ENCODE results near the gene CD22. TPM values are rescaled to one million over a fixed set of nuclear protein-coding genes. Genes with fewer than 3 reads are reported as not detected.

Gene CD22
- total RNA-seq, 2 donors from 2014 or later: 39.1 to 44.5 TPM

DNA sequence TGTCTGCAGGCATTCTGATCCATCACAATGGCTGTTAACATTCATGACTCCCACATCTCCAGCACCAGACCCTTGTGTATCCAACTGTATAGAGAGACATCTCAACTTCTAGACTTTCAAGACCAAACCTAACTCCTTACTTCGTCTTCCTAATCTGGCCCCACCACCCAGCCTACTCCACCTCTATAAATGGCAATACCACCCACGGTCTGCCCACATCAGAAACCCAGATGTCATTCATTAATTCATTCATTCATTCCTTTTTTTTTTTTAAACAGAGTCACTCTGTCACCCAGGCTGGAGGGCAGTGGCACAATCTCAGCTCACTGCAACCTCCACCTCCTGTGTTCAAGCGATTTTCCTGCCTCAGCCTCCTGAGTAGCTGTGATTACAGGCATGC is 52.3 kb downstream of the CD22 start:
- DNase-seq (no peak), ATAC-seq (replicated peaks in 1 of 2) (no peak)
- Mint-ChIP-seq H3K4me1 (ENCODE audit: low read depth) (peaks cover 7% of the 10 kb centered on the region), H3K27ac (no peak overlapping the region), H3K36me3 (ENCODE audit: insufficient read depth in 2 of 2) (peaks cover 4 to 6% of the 10 kb centered on the region in 2 donors), H3K9me3 (peaks cover 2 to 4% of the 10 kb centered on the region in 2 donors), H3K4me3 (no peak overlapping the region), H3K27me3 (ENCODE audit: low read depth) (peaks cover 40% of the 10 kb centered on the region)

DNA sequence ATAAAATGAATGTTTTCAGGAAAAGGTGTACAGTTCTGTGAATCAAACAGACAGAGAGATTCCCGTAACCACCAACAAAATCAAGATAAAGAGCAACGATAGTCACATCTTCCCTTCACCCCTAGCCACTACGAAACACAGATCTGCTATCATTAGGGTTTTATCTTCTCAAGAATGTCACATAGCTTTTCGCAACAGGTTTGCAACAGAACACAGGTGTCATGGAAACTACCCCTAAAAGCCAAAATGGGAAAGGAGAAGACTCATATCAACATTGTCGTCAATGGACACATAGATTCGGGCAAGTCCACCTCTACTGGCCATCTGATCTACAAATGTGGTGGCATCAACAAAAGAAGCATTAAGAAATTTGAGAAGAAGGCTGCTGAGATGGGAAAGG is 52.9 kb downstream of the CD22 start:
- no peak for ATAC-seq (replicated peaks in 1 of 2)
- Mint-ChIP-seq H3K4me1 (ENCODE audit: low read depth) (peaks cover 5% of the 10 kb centered on the region), H3K27ac (no peak overlapping the region), H3K36me3 (ENCODE audit: insufficient read depth in 2 of 2) (peaks cover 6 to 11% of the 10 kb centered on the region in 2 donors), H3K27me3 (ENCODE audit: low read depth) (peaks cover 40% of the 10 kb centered on the region), H3K9me3 (peaks cover 5 to 6% of the 10 kb centered on the region in 2 donors), H3K4me3 (no peak overlapping the region)
- DNase-seq: no peak

DNA sequence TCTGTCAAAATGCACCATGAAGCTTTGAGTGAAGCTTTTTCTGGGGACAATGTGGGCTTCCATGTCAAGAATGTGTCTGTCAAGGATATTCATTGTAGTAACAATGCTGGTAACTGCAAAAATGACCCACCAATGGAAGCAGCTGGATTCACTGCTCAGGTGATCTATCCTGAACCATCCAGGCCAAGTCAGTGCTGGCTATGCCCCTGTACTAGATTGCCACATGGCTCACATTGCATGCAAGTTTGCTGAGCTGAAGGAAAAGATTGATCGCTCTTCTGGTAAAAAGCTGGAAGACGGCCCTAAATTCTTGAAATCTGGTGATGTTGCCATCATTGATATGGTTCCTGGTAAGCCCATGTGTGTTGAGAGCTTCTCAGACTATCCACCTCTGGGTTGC is 54.5 kb downstream of the CD22 start:
- H3K9me3 Mint-ChIP-seq: peaks cover 5% of the 10 kb centered on the region in 2 donors
- no peak overlapping the region for H3K27ac Mint-ChIP-seq
- ATAC-seq (replicated peaks in 1 of 2) (no peak), DNase-seq (no peak)
- H3K27me3 Mint-ChIP-seq (ENCODE audit: low read depth): peaks cover 28% of the 10 kb centered on the region
- H3K4me1 Mint-ChIP-seq (ENCODE audit: low read depth): no peaks in the 10 kb centered on the region
- no peak overlapping the region for H3K4me3 Mint-ChIP-seq
- H3K36me3 Mint-ChIP-seq (ENCODE audit: insufficient read depth in 2 of 2): peaks cover 6 to 11% of the 10 kb centered on the region in 2 donors

DNA sequence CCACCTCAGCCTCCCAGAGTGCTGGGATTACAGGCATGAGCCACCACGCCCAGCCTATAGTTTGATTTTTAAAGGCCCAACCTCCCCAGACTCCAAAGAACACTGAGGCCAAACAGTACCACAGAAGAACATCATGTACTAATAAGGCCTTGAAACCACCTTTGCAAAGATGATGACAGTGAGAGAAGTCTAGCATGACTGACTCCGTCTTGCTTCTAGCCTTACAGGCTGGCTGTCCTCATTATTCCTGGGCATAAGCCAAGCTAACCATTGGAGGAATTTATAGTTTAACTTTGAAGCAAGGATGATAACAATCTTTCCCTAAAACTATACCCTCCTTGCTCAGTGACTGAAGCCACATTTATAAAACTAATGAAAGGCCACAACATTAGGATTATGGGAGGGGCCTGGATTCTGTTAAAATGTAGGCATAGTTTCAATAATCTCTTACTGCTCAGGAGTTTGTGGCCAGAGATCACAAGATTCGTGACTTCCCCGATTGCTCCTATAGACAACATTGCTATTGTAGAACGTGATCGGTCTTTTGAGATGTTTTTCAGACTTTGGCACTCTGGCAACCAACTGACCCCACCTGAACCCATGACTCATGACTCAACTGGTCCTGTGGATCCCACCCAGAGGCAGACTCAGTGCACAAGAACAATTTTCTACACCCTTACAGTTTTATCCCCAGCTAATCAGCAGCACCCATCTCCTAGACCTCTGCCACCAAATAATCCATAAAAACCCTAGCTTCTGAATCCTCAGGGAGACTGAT is 59.5 kb downstream of the CD22 start:
- H3K36me3 Mint-ChIP-seq (ENCODE audit: insufficient read depth in 2 of 2): peaks cover 5 to 11% of the 10 kb centered on the region in 2 donors
- DNase-seq (no peak), ATAC-seq (replicated peaks in 1 of 2) (no peak)
- no peak overlapping the region for H3K4me3 Mint-ChIP-seq
- no peaks in the 10 kb centered on the region for H3K4me1 Mint-ChIP-seq (ENCODE audit: low read depth)
- no peaks in the 10 kb centered on the region for H3K27me3 Mint-ChIP-seq (ENCODE audit: low read depth)
- peaks cover 5% of the 10 kb centered on the region in 2 donors for H3K9me3 Mint-ChIP-seq
- no peak overlapping the region for H3K27ac Mint-ChIP-seq

DNA sequence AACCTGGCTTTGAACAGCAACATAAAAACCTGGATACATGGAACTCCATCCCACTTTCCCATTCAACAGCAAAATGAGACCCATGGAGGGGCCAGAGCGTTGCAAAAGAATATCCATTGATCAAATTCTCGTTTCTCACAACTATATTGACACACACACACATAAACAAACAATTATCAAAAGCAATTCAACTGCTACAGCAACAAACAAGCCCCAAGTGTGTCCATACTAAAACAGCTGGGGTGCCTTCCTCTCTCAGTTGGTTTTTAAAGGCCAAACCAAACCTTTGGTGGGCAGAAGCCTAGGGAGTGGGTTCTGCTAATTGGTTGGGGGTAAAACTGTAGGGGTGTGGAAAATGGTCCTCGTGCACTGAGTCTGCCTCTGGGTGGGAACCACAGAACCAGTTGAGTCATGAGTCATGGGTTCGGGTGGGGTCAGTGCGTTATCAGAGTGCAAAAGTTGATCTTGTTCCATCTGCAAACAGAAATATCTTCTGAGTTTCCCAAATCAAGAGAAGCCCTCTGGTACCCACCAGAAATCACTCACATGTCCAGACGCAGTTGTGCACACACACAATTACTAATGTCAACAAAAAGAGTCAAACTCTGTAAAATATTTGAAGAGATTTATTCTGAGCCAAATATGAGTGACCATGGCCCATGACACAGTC is 60.3 kb downstream of the CD22 start:
- Mint-ChIP-seq H3K4me3 (no peak overlapping the region), H3K27ac (no peak overlapping the region), H3K27me3 (ENCODE audit: low read depth) (no peaks in the 10 kb centered on the region), H3K4me1 (ENCODE audit: low read depth) (no peaks in the 10 kb centered on the region), H3K36me3 (ENCODE audit: insufficient read depth in 2 of 2) (peaks cover 5 to 11% of the 10 kb centered on the region in 2 donors), H3K9me3 (peaks cover 5% of the 10 kb centered on the region in 2 donors)
- no peak for DNase-seq
- ATAC-seq (replicated peaks in 1 of 2): no peak

DNA sequence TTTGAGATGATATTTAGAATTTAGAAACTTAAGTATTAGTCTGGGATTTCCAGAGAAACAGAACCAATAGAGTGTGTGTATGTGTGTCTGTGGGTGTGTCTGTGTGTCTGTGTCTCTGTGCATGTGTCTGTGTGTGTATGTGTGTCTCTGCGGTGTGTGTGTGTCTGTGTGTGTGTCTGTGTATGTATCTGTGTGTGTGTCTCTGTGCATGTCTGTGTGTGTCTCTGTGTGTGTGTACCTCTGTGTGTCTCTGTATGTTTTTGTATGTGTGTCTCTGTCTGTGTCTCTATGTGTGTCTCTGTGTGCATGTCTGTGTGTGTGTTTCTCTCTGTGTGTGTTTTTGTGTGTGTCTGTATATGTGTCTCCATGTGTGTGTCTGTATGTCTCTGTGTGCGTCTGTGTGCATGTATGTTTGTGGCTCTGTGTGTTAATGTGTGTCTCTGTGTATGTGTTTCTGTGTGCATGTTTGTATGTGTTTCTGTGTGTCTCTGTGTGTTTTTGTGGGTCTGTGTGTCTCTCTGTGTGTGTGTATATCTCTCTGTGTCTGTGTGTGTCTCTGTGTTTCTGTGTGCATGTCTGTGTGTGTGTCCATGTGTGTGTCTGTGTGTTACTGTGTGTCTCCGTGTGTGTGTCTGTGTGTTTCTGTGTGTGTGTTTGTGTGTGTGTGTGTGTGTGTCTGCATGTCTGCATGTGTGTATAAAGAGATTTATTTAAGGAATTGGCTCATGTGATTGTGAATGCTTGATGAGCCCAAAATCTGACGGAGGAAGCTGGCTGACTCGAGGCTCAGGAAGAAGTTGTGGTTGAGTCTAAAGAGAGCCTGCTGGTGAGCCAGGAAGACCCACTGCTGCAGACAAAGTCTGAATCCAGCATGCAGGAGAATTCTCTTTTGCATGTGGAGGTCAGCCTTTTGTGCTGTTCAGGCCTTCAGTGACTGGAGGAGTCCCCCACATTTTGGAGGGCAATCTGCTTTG is 64.0 kb downstream of the CD22 start:
- no peaks in the 10 kb centered on the region for H3K9me3 Mint-ChIP-seq
- no peaks in the 10 kb centered on the region for H3K27me3 Mint-ChIP-seq (ENCODE audit: low read depth)
- no peak for ATAC-seq (replicated peaks in 1 of 2)
- DNase-seq: no peak
- no peaks in the 10 kb centered on the region for H3K4me1 Mint-ChIP-seq (ENCODE audit: low read depth)
- H3K27ac Mint-ChIP-seq: no peak overlapping the region
- no peak overlapping the region for H3K4me3 Mint-ChIP-seq
- no peaks in the 10 kb centered on the region for H3K36me3 Mint-ChIP-seq (ENCODE audit: insufficient read depth in 2 of 2)

DNA sequence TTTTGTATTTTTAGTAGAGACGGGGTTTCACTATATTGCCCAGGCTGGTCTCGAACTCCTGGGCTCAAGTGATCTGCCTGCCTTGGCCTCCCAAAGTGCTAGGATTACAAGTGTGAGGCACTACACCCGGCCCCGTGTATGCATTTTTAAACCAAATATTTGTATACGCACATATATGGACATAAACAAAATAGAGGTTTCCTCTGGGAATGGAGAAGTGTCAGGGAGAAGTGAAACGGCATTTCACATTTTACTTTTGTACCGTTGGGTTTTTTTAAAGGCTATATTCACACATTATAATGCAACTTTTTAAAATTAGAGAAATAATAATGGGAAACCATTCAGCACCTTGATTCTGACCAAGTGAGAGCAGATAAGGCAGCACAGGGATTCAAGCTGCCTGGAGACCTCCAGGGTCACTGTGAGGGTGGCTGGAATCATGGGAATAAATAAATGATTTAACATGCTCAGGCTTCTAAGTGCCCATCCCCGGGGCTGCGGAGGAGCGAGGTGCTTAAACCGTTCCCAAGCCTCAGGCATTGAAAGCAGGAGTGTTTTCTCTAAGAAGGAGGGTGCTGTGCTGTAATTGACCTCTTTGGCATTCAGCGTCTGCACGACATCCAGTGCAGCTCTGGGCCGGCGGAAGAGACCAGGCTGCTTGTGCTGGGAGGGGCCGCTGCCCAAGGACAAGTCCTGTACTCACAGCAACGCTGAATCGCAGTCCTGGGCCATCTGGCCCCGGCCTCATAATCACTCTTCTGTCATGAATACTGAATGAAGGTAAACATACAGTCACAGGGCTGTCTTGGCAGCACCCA is 66.6 kb downstream of the CD22 start:
- Mint-ChIP-seq H3K4me1 (ENCODE audit: low read depth) (no peaks in the 10 kb centered on the region), H3K27me3 (ENCODE audit: low read depth) (no peaks in the 10 kb centered on the region), H3K27ac (no peak overlapping the region), H3K9me3 (no peaks in the 10 kb centered on the region), H3K4me3 (no peak overlapping the region), H3K36me3 (ENCODE audit: insufficient read depth in 2 of 2) (no peaks in the 10 kb centered on the region)
- ATAC-seq (replicated peaks in 1 of 2): no peak
- no peak for DNase-seq

DNA sequence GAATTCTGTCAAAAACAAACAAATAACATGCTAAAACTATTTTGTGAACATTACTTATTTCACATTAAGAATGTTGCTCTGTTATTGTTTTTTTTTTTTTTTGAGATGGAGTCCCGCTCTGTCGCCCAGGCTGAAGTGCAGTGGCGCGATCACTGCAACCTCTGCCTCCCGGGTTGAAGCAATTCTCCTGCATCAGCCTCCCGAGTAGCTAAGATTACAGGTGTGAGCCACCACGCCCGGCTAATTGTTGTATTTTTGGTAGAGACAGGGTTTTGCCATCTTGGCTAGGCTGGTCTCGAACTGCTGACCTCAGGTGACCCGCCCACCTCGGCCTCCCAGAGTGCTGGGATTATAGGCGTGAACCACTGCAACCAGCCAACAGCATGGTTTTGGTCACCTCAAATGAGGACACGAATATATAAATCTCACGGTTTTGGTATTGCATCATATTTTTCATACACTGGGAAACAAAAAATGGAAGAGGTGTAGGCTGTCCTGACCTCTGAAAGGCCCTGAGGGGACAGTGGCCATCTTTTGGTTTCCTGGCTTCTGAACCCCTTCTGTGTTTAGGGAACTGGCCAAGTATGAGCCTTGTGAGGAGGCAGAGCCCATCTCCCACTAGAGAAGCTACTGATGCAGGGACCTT is 67.4 kb downstream of the CD22 start:
- no peaks in the 10 kb centered on the region for H3K36me3 Mint-ChIP-seq (ENCODE audit: insufficient read depth in 2 of 2)
- H3K9me3 Mint-ChIP-seq: no peaks in the 10 kb centered on the region
- no peak for ATAC-seq (replicated peaks in 1 of 2)
- peaks cover 1% of the 10 kb centered on the region for H3K4me1 Mint-ChIP-seq (ENCODE audit: low read depth)
- H3K4me3 Mint-ChIP-seq: no peak overlapping the region
- H3K27me3 Mint-ChIP-seq (ENCODE audit: low read depth): no peaks in the 10 kb centered on the region
- DNase-seq: no peak
- no peak overlapping the region for H3K27ac Mint-ChIP-seq

Other genes with a start within 250 kb of the CD22 start
- not detected for gene FXYD3, start 213.4 kb upstream of the CD22 start, total RNA-seq
- gene LGI4, start 194.1 kb upstream of the CD22 start, total RNA-seq: under 1 TPM; 0.72 to 1.00 TPM
- 1 to 10 TPM; 1.6 to 2.0 TPM for gene FXYD1, start 190.4 kb upstream of the CD22 start, total RNA-seq
- 1 to 10 TPM; 1.0 to 1.2 TPM for gene FXYD7, start 185.9 kb upstream of the CD22 start, total RNA-seq
- gene FXYD5, start 174.5 kb upstream of the CD22 start, total RNA-seq: 100 to 1,000 TPM; 331 to 342 TPM
- gene FAM187B, start 100.4 kb upstream of the CD22 start, total RNA-seq: not detected
- gene LSR, start 80.2 kb upstream of the CD22 start, total RNA-seq: 10 to 100 TPM; 24.2 to 41.1 TPM
- 100 to 1,000 TPM; 202 to 212 TPM for gene USF2, start 60.2 kb upstream of the CD22 start, total RNA-seq
- 1 to 10 TPM; 1.2 to 2.4 TPM for gene HAMP, start 46.7 kb upstream of the CD22 start, total RNA-seq
- under 1 TPM; 0.29 to 0.83 TPM for gene MAG, start 37.0 kb upstream of the CD22 start, total RNA-seq
- gene FFAR1, start 18.7 kb downstream of the CD22 start, total RNA-seq: 1 to 10 TPM in 1 of 2 donors, under 1 TPM in 1; 0.67 to 1.4 TPM
- gene FFAR3, start 29.3 kb downstream of the CD22 start, total RNA-seq: 1 to 10 TPM; 6.6 to 8.8 TPM
- gene GPR42, start 41.9 kb downstream of the CD22 start, total RNA-seq: 1 to 10 TPM; 1.1 to 1.9 TPM
- not detected for gene FFAR2, start 119.1 kb downstream of the CD22 start, total RNA-seq
- gene KRTDAP, start 161.3 kb downstream of the CD22 start, total RNA-seq: not detected
- gene DMKN, start 184.5 kb downstream of the CD22 start, total RNA-seq: 1 to 10 TPM; 3.7 to 7.5 TPM
- under 1 TPM in 1 of 2 donors, not detected in 1; 0.21 TPM for gene SBSN, start 199.1 kb downstream of the CD22 start, total RNA-seq
- not detected for gene GAPDHS, start 204.3 kb downstream of the CD22 start, total RNA-seq
- 10 to 100 TPM; 79.0 to 87.8 TPM for gene TMEM147, start 216.4 kb downstream of the CD22 start, total RNA-seq
- gene ATP4A, start 234.5 kb downstream of the CD22 start, total RNA-seq: not detected

Data from activated T-cell treated with anti-CD3 and anti-CD28 coated beads, Interleukin-2, amount 50 U/mL, for 72 hours (primary cell).